WTC11 (cell line): ENCODE measurements around the gene MRPS6. TPM values are rescaled to one million over a fixed set of nuclear protein-coding genes. Genes with fewer than 3 reads are reported as not detected.

Experiments
- ATAC-seq: fragments of 200-7000 bp; cut with Tn5 transposase; 2 replicates; pipeline ENCODE4 v1.10.0; 2021; ENCODE audit warnings: mild to moderate bottlenecking, moderate library complexity
- CTCF ChIA-PET: fragments of 300-600 bp; sonication (Branson Sonifier 250); formaldehyde crosslinking; loops from one replicate; lab custom pipeline; 2021; ENCODE audit warnings: antibody characterized with exemption; lab: Charles Lee
- POLR2A ChIA-PET: fragments of 350-600 bp; sonication (Branson Sonifier 250); formaldehyde crosslinking; loops from one replicate; lab custom pipeline; 2021; ENCODE audit warnings: antibody characterized with exemption; lab: Charles Lee
- DNase-seq: peaks from one replicate; pipeline ENCODE4 v3.0.0; 2021; ENCODE audit warnings: low spot score
- H3K27ac Mint-ChIP-seq: 2 replicates; pipeline ENCODE4 v1.8.0; 2021; ENCODE audit warnings: mixed read lengths
- H3K27me3 Mint-ChIP-seq: 2 replicates; pipeline ENCODE4 v1.8.0; 2021; ENCODE audit warnings: low read depth, mild to moderate bottlenecking, moderate library complexity, mixed read lengths
- H3K36me3 Mint-ChIP-seq: 2 replicates; pipeline ENCODE4 v1.8.0; 2021; ENCODE audit warnings: mixed read lengths
- H3K4me1 Mint-ChIP-seq: 2 replicates; pipeline ENCODE4 v1.8.0; 2022; ENCODE audit warnings: mixed read lengths
- H3K4me3 Mint-ChIP-seq: 2 replicates; pipeline ENCODE4 v1.8.0; 2021; ENCODE audit warnings: mild to moderate bottlenecking, moderate library complexity, mixed read lengths
- H3K9me3 Mint-ChIP-seq: 2 replicates; pipeline ENCODE4 v1.8.0; 2021; ENCODE audit warnings: mixed read lengths
- AR ChIP-seq: fragments of 250-450 bp; sonication (Bioruptor Pico); IDR thresholded peaks from 2 replicates; pipeline ENCODE4 v1.9.0; 2021; ENCODE audit warnings: mild to moderate bottlenecking
- ATF1 ChIP-seq: sonication (generic); formaldehyde crosslinking; IDR thresholded peaks from 2 replicates; pipeline ENCODE4 v1.8.1; 2023; ENCODE audit warnings: mild to moderate bottlenecking, moderate library complexity, missing genetic modification reagents
- ATF3 ChIP-seq: sonication (generic); formaldehyde crosslinking; conservative IDR thresholded peaks from 2 replicates; pipeline ENCODE4 v1.8.1; 2022; ENCODE audit warnings: mild to moderate bottlenecking, missing genetic modification reagents
- CBFB ChIP-seq: sonication (generic); formaldehyde crosslinking; IDR thresholded peaks from 2 replicates; pipeline ENCODE4 v1.8.1; 2022; ENCODE audit warnings: mild to moderate bottlenecking, low read depth, missing genetic modification reagents
- E2F1 ChIP-seq: sonication (generic); formaldehyde crosslinking; IDR thresholded peaks from 2 replicates; pipeline ENCODE4 v1.8.0; 2022; ENCODE audit warnings: mild to moderate bottlenecking, missing genetic modification reagents
- ELF4 ChIP-seq: sonication (generic); formaldehyde crosslinking; IDR thresholded peaks from 2 replicates; pipeline ENCODE4 v1.8.1; 2022; ENCODE audit warnings: low read depth, mild to moderate bottlenecking, moderate library complexity, missing genetic modification reagents
- ETV6 ChIP-seq: sonication (generic); formaldehyde crosslinking; IDR thresholded peaks from 2 replicates; pipeline ENCODE4 v1.8.1; 2022; ENCODE audit warnings: mild to moderate bottlenecking, missing genetic modification reagents
- FOXJ3 ChIP-seq: sonication (generic); formaldehyde crosslinking; IDR thresholded peaks from 2 replicates; pipeline ENCODE4 v1.9.0; 2021; ENCODE audit warnings: missing genetic modification reagents, mild to moderate bottlenecking, borderline replicate concordance
- HMGXB4 ChIP-seq: sonication (generic); formaldehyde crosslinking; IDR thresholded peaks from 2 replicates; pipeline ENCODE4 v1.8.1; 2023; ENCODE audit warnings: mild to moderate bottlenecking, moderate library complexity, missing genetic modification reagents
- IRF1 ChIP-seq: sonication (generic); formaldehyde crosslinking; IDR thresholded peaks from 2 replicates; pipeline ENCODE4 v1.8.0; 2023; ENCODE audit warnings: missing genetic modification reagents
- JUN ChIP-seq: sonication (generic); formaldehyde crosslinking; IDR thresholded peaks from 2 replicates; pipeline ENCODE4 v1.8.0; 2023; ENCODE audit warnings: mild to moderate bottlenecking, missing genetic modification reagents
- MXD4 ChIP-seq: fragments of 250-450 bp; sonication (Bioruptor Pico); IDR thresholded peaks from 2 replicates; pipeline ENCODE4 v1.8.0; 2021; ENCODE audit warnings: mild to moderate bottlenecking, moderate library complexity, borderline replicate concordance
- NFATC4 ChIP-seq: fragments of 250-450 bp; sonication (Bioruptor Pico); IDR thresholded peaks from 2 replicates; pipeline ENCODE4 v1.9.0; 2021; ENCODE audit warnings: mild to moderate bottlenecking
- NFE2L1 ChIP-seq: sonication (generic); formaldehyde crosslinking; IDR thresholded peaks from 2 replicates; pipeline ENCODE4 v1.8.1; 2023; ENCODE audit warnings: missing genetic modification reagents
- NR3C1 ChIP-seq: sonication (generic); formaldehyde crosslinking; conservative IDR thresholded peaks from 2 replicates; pipeline ENCODE4 v1.8.1; 2023; ENCODE audit warnings: low read depth, mild to moderate bottlenecking, missing genetic modification reagents
- OVOL2 ChIP-seq: fragments of 250-450 bp; sonication (Bioruptor Pico); IDR thresholded peaks from 2 replicates; pipeline ENCODE4 v1.9.0; 2021; ENCODE audit warnings: mild to moderate bottlenecking, borderline replicate concordance
- RELA ChIP-seq: sonication (generic); formaldehyde crosslinking; IDR thresholded peaks from 2 replicates; pipeline ENCODE4 v1.8.1; 2022; ENCODE audit warnings: missing genetic modification reagents, mild to moderate bottlenecking, borderline replicate concordance
- SMAD4 ChIP-seq: sonication (generic); formaldehyde crosslinking; IDR thresholded peaks from 2 replicates; pipeline ENCODE4 v1.8.0; 2022; ENCODE audit warnings: mild to moderate bottlenecking, missing genetic modification reagents
- ZNF121 ChIP-seq: sonication (generic); formaldehyde crosslinking; IDR thresholded peaks from 2 replicates; pipeline ENCODE4 v1.8.0; 2023; ENCODE audit warnings: missing genetic modification reagents
- ZNF138 ChIP-seq: sonication (generic); formaldehyde crosslinking; conservative IDR thresholded peaks from 2 replicates; pipeline ENCODE4 v1.8.1; 2022; ENCODE audit warnings: mild to moderate bottlenecking, moderate library complexity, missing genetic modification reagents
- ZNF263 ChIP-seq: sonication (generic); formaldehyde crosslinking; IDR thresholded peaks from 2 replicates; pipeline ENCODE4 v1.8.1; 2022; ENCODE audit warnings: low read depth, mild to moderate bottlenecking, moderate library complexity, missing genetic modification reagents
- ZNF281 ChIP-seq: sonication (generic); formaldehyde crosslinking; IDR thresholded peaks from 2 replicates; pipeline ENCODE4 v1.8.0; 2023; ENCODE audit warnings: mild to moderate bottlenecking, missing genetic modification reagents
- ZNF317 ChIP-seq: sonication (generic); formaldehyde crosslinking; IDR thresholded peaks from 2 replicates; pipeline ENCODE4 v1.8.1; 2023; ENCODE audit warnings: low read depth, mild to moderate bottlenecking, moderate library complexity, missing genetic modification reagents, borderline replicate concordance
- total RNA-seq: library from RNA; stranded (reverse); gene quantifications from 3 replicates; pipeline ENCODE4 v1.2.3, GENCODE V29; 2021

The MRPS6 gene
- total RNA-seq, 1 experiment from 2014 or later, result 133 TPM

- ChIA-PET POLR2A (no interaction called here), CTCF (interaction anchor here (0.9 to 3.5 kb wide), 2 partner anchors 70 to 217 kb away, joined by 3 to 22 read pairs; no protein-coding TSS in a partner anchor)
- Mint-ChIP-seq H3K27ac (peak overlapping the region; percentile 42; the same call in 1 of the 2 replicates), H3K4me1 (peaks cover 71% of the 10 kb centered on the region), H3K36me3 (peaks cover 52% of the 10 kb centered on the region), H3K27me3 (no peaks in the 10 kb centered on the region), H3K9me3 (peaks cover 6% of the 10 kb centered on the region), H3K4me3 (no peak overlapping the region)
- ATAC-seq, result no peak
- TF ChIP-seq MXD4 (CRISPR knock-in tag) (no peak), ZNF263 (CRISPR knock-in tag) (no peak), ATF3 (no peak), NR3C1 (no peak), IRF1 (CRISPR knock-in tag) (no peak), ZNF138 (CRISPR knock-in tag) (no peak), ZNF317 (CRISPR knock-in tag) (no peak), ELF4 (no peak), SMAD4 (CRISPR knock-in tag) (no peak), JUN (CRISPR knock-in tag) (no peak), ZNF281 (CRISPR knock-in tag) (no peak), FOXJ3 (CRISPR knock-in tag) (no peak), OVOL2 (CRISPR knock-in tag) (no peak), NFATC4 (CRISPR knock-in tag) (no peak), E2F1 (CRISPR knock-in tag) (no peak), CBFB (CRISPR knock-in tag) (no peak), RELA (CRISPR knock-in tag) (no peak), ETV6 (no peak), ZNF121 (CRISPR knock-in tag) (no peak)
- DNase-seq, result no peak
These were observed 58.2 kb downstream of the MRPS6 start for GRCh38 chr21:34131586-34131985.

GRCh38 chr21:34132202-34132601, 58.8 kb downstream of the MRPS6 start:
- Mint-ChIP-seq H3K27ac (peak overlapping the region; percentile 42; the same call in 1 of the 2 replicates), H3K4me3 (no peak overlapping the region), H3K4me1 (peaks cover 67% of the 10 kb centered on the region), H3K36me3 (peaks cover 58% of the 10 kb centered on the region), H3K27me3 (no peaks in the 10 kb centered on the region), H3K9me3 (peaks cover 11% of the 10 kb centered on the region)
- TF ChIP-seq HMGXB4 (CRISPR knock-in tag), result no peak
- no peak for TF ChIP-seq ATF1 (CRISPR knock-in tag)
- TF ChIP-seq ETV6, result no peak
- TF ChIP-seq AR (CRISPR knock-in tag), result no peak
- no peak for TF ChIP-seq CBFB (CRISPR knock-in tag)
- TF ChIP-seq NFE2L1 (CRISPR knock-in tag), result no peak
- CTCF ChIA-PET, result interaction anchor here (0.8 to 1.5 kb wide), 2 partner anchors 18 to 41 kb away, joined by 3 to 4 read pairs; no protein-coding TSS in a partner anchor
- DNase-seq, result no peak
- no peak for ATAC-seq
- POLR2A ChIA-PET, result no interaction called here
